NCI-H2029 treated with DMSO at 0.1 percent for 48 hours (cell line): Measurements from ENCODE around the gene BCAN.
A peak's percentile ranks its signal among the peaks of the same experiment; 100 is the strongest.

Experiments
- DNase-seq: peaks from one replicate; lab custom pipeline; 2025; lab: John Stamatoyannopoulos, UW

The BCAN gene

DNA sequence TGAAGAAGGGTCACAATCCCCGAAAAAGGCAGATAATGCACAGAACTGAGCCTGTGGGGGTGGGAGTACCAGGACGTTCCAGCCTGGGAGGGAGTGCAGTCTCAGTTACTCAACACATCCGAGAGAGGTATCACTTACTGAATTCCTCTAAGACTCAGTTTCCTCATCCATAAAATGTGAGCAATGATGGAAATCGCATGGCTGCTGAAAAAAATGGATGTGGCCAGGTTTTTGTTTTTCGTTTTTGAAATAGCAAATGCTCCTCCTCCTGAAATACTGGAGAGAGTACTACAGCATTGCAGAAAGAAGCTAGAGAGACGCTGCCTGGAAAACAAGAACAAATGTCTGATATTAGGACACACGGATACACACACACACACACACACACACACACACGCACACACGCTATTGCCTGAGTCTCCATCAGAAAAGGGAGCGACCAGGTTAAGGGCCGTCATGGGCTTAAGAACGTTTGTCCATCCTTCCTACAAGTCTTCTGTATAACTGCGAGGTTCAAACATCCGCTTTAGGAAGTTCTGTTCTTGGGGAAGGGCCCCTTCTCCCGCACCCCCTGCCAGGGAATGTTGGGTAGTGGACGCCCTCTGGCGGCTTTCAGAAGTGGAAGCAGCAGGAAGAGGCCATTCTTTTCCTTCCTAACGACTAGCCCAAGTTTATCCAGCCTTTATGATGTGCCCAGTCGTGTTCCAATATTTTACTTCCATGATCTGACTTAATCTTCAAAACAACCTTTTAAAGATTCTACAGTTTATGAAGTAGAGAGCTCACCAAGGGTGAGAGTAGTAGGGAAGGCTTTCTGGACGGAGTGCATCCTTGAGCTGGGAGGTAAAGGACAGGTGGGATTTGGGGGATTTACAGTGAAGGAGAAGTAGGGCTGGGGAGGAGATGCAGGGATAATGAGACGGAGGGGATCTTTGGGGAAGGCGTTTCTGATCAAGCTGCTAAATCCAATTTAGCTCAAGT lies 36.0 kb downstream of the BCAN start:
- DNase-seq, result peak; percentile 32

DNA sequence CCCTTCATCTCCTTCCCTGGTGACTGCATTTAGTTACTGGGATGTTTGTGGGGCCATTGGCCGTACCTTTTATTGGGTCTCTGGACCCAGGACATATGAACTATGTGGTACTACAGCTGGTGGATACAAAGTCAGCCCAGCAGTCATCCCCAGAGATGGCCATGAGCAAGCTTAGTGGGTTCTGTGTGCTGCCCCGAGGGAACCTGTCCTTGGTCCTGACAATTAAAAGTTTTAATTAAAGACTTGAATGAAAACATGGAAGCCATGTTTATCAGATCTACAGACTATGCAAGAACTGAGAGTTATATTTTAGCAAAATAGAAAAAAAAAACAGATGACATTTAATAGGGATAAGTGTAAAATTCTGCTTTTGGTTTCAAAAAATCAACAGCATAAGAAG lies 38.1 kb downstream of the BCAN start:
- no peak for DNase-seq

DNA sequence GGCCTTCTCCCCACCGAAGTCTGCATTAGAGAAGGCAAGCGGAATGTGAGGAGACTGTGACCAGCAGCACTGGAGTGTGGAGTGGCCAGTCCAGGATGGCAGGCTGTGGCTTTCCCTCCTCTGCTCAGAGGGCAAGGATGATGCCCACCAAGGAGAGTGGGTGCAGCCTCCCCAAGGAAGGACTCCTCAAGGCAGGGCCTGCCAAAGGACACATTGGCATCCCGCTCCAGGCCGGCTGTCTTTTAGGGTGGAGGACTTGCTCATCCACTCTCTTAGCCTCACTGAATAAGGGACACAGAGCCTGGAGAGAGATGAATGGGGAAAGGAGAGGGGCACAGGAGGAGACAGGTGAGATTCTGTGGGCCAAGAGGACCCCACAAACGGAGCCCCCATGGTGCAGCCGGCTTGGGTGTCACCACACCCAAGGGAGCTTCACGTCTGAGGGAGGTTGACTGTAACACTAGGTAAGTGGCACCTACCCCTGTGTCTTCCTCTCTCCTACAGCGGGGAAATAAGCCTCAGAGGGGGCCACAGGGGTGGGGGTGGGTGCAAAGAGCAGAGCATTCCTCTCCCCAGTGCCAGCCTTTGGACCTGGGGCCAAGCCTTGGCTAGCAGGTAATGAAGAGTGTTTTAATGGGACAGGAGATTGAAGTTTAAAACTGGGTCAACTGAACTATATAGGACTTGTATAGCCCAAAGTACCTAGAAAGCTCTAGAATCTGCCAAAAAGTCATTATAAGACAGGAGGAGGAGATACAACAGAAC lies 39.5 kb downstream of the BCAN start:
- DNase-seq, result no peak

DNA sequence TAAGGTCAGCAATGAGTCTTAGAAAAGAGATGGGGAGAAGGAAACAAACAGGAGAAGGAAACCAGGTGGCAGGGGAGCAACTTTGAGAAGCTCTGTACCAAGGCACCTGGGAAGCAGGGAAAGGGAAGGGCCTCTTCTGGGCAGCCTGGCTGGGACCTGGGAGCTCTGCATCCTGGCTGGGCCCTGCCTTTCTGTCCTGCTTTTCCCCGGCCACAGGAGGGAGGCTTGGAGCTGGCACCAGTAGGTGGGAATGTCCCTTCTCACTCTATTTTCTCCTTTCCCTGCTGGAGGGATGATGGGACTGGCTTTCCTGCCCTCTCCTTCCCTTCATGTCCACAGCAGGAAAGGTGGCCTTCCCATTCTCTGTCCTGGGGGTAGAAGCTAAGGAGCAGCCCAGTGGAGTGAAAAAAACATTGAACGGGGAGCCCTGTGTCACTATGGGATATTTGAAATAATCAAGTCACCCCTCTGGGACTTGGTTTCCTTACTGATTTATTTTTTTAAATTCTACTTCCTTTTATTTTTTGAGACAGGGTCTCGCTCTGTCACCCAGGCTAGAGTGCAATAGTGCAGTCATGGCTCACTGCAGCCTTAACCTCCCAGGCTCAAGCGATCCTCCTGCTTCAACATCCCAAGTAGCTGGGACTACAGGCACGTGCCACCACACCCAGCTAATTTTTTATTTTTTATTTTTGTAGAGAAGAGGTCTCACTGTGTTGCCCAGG lies 40.4 kb downstream of the BCAN start:
- DNase-seq, result no peak

DNA sequence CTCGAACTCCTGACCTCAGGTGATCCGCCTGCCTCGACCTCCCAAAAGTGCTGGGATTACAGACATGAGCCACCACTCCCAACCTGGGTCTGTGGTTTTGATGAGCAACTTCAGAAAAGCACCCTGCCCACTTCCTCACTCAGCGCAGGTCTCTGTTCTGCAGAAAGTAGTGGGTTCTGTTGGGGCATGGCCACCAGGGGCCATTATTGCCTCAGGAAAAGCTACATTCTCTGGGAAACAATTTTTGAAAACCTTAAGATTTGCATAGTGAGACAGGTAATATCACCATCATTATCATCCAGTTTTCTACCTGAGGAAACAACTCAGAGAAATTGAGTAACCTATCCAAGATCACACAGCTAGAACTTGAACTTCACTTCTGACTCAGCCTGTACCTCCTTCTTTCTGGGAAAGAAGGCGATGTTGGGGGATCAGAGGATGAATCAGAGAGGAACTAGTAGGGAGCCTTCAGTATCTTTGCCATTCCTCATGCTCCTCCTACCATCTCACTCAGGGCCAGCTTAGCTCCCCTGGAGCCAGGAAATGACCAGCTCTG lies 42.4 kb downstream of the BCAN start:
- DNase-seq, result no peak

DNA sequence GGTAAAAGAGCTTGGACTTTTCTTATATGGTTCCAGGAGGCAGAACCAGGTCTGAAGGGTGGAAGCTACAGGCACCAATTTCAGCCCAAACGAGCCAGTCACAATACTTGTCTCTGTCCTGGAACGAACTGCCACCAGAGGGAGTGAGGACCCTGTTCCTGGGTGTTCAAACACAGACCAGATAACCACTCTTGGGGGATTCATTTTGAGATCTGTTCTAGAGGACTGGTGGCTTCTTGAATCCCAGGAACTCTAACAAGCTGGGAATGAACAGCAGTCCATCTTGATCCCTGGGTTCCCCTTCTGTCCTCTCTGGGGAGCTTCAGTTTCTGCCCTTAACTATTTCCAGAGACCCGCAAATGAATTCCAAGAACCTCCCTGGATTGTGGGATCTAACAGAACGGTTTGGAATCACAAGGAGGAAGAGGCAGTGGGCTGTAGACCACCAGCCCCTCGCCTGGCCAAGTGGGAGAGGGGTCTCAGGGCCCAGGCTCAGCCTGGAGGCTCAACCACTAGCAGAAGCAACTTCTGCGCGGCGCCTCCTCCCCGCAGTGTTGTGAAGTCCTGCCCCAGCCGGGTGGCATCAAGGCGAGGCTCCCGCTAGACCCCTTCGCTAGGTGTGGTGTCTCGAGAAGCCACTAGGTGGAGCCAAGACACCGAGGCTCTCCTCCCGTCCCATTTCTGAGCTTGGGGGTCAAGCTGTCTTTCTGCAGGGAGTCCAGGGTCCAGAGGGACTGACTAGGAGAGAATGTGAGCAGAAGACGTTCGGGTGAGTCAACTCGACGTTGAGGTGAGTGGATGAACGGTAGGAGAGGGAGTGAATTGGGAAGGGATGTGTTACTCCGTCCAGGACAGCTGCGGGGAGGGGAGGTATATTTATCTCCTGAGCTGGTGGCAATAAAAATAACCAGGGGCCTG lies 47.4 kb downstream of the BCAN start:
- no peak for DNase-seq

DNA sequence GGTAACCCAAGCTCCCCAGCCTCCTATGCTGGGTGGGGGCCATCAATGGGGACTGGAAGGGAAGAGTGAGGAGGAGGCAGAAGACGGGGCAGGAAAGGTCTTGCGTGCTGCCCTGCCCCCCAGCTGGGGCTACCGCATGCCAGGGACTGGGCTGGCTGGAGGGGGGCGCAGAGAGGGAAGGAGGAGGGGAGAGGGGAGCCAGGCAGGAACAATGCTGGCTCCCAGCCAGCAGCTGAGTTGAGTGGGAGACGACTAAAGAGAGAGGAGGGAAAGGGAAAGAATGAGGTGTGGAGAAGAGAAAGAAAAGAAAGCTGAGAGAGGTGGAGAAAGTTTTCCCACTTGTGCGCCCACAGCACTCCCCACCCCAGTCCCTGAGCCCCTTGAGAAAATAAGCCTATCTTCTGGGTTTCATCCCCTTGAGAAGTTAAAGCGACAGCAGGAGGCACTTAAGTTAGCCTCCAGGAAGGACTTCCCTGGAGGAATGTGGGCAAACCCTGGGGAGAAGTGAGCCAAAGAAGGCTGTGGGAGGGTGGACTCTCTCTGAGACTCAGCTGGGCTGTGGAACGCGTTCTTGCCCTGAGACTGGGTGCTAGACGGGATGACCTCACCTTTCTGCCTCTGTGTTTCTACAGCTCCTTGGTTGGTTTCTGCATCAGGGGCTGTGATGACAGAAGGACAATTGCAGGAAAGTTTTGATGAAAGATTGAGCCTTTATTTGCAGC lies 48.2 kb downstream of the BCAN start:
- no peak for DNase-seq

DNA sequence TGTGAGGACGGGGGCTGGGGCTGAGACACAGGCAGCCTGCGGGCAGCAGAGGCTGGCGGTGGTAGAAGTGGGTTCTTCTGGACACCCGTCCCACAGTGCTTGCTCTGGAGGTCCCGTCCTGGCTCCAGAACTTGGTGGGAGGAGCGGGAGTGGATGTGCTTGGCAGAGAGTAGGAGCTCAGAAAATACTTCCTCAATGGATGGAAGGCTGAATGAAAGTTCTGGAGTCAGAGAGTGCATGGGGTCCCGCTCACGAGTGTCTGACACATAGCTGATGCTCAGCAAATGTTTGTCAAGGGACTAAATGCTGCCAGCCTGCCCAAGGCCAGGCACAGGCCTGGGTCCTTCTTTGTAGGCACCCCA lies 48.7 kb downstream of the BCAN start:
- no peak for DNase-seq

DNA sequence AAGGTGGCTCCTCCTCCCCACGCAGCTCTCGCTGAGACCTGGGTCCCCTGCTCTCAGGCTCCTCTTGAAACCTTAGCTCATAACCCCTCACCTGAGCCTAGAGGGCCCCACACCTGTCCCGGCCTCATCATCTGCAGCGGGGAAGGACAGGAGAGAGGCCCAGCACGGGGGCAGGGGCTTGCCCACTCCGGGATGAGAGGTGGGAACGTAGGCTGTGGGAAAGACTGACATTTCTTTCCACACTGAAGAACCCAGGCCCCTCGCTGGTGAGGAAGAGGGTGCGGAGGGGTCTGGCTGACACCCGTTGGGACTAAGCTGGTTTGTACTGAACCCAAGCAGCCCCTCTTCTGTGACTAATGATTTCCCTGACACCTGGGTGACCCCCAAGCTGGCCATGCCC lies 49.3 kb downstream of the BCAN start:
- no peak for DNase-seq

DNA sequence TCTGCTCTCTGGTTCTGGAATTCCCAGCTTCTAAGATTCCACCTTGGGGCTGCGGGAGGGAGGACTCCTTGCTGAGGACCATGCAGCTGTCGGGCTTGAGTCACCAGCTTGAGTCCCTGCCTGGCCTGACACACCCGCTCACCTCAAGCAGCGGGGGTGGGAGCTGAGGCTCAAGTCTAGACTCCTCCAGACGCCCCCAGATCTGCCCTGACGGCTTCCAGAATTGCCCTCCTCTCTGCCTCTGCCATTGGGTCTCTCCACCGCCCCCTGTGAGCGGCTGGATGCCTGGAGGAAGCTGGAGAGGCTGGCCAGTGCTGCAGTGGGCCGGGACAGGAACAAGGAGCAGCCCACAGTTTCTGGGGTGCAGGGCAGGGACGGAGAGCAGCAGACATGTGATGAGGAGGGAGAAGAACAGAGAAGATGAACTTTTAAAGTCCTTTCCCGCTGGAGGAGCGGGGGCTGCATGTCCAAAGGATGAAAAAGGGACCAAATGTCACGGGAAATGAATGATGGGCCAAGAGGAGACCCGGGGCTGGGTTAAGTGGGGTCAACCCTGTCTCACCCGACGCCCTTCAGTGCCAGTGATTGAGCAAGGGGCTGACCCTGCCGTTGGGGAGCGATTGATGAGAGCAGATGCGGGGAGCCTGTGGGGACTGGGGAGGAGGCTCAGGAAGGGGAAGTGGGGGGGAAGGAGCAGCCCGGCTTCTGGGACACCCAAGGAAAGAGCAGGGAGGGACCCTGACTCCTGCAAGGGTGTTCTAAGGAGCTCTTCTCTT lies 49.9 kb downstream of the BCAN start:
- no peak for DNase-seq

DNA sequence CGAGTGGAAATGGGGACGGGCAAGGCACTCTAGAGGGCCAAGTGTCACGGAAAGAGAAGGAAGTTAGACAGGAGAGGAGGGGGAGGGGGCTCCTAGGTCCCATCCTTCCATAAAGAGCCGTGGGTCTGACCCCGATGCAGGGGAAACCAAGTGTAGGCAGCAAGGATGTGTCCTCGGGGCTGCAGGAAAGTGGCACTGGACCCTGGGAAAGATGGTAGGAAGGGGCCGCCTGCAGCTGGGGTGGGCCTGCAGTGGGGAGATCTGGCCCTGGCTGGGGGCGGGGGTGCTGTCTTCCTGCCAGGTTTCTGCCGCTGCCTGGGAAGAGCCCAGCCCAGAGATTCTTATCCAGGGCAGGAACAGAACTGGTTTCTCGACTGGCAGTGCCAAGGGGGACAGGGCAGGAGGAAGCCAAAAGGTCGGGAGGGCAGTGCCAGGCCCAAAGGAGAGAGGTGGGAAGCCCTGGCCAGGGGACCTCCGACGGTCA lies 50.6 kb downstream of the BCAN start:
- no peak for DNase-seq

DNA sequence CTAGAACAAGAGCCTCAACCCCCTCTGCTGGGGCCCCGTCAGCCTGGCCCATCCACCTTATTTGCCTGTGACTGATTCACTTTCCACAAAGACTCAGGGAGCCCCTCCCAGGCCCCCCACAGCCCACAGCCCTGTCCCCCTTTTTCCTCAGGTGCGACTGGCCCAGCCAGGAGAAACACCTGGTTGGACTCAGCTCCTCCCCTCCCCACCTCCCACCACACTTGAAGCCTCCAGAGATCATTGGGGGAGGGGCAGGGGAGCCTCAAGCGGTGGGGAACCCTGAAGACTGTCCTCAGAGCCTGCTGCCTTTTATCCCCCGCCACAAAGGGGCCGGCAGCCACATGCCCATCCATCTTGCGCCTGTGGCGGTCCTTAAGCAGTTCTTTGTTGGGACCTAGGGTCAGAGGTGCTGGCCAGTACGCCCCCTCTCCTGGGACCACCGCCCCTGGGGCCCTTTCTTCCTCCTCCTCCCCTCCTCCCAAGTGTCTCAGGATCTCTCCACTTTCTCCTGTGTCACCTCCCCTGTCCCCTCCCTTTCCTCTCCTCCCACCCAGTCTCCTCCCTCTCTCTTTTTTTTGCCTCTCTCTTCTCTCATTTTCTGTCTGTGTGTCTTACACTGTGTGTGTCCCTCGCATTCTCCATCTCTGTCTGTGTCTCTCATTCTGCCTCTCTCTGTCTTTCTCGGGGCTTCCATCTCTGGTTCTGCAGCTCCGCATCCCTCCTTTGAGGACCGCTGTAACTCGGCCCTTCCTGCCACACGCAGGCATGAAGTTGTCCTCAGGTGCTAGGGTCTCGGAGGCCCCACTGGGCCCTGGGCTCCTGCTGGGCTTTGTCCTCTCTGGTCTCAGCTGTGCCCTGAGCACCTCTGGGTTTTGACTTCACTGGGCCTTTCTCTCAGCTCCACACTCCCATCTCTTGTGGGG lies 51.3 kb downstream of the BCAN start:
- DNase-seq, result no peak

DNA sequence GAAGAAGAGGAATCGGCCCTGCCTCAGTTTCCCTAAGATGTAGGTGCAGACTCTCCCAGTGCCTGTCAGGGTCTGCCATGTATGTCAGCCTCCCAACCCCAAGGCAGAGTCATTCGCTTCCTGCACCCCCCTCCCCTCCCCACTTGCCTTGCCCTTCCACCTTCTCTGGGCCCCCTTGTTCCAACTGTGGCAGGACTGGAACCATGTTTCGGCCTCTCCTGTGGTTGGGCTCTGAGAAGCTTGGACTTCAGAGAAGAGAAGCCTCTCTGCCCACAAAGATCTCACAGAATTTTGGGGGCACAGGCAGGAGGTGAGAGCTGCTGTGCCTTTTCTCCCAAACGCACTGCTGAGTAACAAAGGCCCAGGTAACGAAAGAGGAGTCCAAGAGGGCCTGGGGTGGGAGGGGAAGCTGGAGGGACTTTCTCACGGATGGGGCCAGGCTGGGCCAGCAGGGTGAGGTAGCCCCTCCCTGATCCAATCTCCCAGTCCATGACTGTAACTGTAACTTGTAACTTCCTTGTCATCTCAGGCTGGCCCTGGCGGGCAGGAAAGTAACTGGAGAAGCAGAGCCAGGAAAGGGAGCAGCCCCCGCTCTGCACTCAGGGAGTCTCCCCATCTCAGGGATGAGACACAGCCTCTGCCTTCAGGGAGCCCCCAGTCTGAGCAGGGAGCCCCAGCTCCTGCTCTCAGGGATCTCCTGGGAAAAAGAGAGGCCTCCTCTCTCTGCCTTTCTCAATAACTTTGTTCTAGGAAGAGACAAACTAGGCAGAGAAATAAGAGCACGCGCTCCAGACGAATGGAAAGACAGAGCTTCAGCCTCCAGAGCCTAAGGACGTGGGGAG lies 52.2 kb downstream of the BCAN start:
- no peak for DNase-seq

DNA sequence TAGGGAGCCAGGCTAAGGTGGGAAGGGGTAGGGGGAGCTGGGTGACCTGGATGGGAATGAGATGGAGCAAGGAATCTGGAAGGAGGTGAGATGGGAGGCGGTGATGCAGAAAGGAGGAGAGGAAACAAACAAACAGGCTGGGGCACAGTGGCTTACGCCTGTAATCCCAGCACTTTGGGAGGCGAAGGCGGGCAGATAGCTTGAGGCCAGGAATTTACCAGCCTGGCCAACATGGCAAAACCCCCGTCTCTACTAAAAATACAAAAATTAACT lies 52.7 kb downstream of the BCAN start:
- DNase-seq, result no peak

DNA sequence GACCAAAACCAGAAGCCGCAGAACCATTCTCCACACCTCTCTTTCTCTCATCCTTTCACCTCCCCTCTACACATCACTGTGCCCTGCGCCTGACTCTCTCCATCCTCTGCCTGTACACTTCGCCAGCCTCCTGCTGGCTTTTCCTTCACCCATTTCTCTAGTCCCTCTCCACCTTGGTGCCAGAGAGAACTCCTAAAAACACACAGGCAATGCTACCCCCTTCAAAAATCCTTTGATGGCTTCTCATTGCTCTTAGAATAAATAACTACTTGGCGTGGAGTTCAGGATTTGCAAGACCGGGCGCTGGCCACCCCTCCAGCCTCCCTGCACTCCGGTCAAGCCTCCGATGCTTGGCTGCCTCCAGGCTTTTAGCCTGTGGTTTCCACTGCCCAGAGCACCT lies 54.8 kb downstream of the BCAN start:
- no peak for DNase-seq

DNA sequence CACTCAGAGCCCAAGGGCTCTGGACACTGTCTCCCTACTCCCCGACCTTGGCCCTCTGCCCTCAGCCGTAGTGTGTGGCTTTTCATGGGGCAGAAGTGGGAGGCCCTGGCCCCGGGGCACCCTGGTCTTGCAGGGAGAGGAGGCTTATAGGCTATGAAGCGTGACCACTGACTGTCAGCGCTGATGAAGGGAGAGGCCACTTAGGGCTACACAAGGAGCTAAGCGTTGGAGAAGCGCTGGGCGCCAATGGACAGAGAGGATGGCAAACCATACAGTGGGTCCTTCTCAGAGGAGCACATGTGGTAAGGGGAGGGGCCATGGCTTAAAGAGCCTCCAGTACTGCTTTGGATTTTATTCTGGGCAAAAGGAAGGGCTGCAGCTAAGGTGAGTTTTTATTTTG lies 55.6 kb downstream of the BCAN start:
- DNase-seq, result no peak

DNA sequence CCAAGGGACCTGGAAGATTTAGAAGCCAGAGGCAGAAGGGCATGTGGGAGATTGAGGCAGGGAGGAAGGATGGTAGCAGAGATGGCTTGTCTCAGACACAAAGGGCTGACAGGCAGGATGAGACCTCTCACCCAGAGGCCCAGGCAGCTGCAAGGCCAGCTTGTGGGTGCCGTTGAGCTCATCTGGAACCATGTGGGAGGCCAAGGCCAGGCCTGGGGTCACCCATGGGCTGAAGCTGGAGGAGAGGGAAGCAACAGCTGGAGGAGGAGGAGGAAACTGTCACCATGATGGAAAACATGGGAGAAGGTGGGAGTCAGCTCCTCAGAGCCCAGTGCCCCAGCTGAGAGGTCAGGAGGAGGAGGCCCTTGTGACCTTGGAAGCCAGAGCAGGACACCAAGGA lies 57.1 kb downstream of the BCAN start:
- no peak for DNase-seq
